ENCODE data around the gene MBD4. TPM values are rescaled to one million over a fixed set of nuclear protein-coding genes. Genes with fewer than 3 reads are reported as not detected.
"Not testable (repeated sequence)": the region's sequence is repeated elsewhere in the genome, so short reads cannot be mapped to it uniquely, and the experiment has no call there.

The MBD4 gene
- total and polyA plus RNA-seq, 12 donors = 11.1 to 37.8 (median 19.2) TPM

DNA sequence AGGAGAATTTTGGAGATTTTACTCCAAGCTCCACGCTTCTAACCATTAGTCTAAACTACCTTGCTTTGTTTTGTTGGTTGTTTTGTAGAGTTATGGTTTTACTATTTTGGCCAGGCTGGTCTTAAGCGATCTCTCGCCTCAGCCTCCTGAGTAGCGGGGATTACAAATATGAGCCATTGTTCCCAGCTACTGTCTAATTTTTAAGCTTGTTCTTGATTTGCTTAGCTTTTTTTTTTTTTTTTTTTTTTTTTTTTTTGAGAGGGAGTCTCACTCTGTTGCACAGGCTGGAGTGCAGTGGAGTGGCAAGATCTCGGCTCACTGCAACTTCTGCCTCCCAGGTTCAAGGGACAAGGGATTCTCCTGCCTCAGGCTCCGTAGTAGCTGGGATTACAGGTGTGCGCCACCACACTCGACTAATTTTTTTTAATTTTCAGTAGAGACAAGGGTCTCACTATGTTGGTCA lies 39.8 kb downstream of the MBD4 start:
- peaks cover 0 to 42% (median 14%) of the 10 kb centered on the region in 9 donors for H3K4me1 ChIP-seq
- H3K27ac ChIP-seq = peak overlapping the region; percentile 82 to 95 (median 90)
- H3K9me3 ChIP-seq = no peaks in the 10 kb centered on the region
- 48 to 50% methylated on average over 8 of the region's 8 CpGs for WGBS, 2 donors
- H3K4me3 ChIP-seq = peak overlapping the region in 9 of 10 donors; percentile 67 to 98 (median 86)
- H3K36me3 ChIP-seq = peaks cover 0 to 27% (median 0%) of the 10 kb centered on the region in 9 donors
- intact Hi-C loops (cut with DNase I) = loop anchor here in 2 of 10 donors (5.0 to 10.0 kb wide), 2 partner anchors 37 to 425 kb away; partner anchors contain the start of gene MBD4 (in 1 of the 2)
- TF ChIP-seq, protein P1, sequence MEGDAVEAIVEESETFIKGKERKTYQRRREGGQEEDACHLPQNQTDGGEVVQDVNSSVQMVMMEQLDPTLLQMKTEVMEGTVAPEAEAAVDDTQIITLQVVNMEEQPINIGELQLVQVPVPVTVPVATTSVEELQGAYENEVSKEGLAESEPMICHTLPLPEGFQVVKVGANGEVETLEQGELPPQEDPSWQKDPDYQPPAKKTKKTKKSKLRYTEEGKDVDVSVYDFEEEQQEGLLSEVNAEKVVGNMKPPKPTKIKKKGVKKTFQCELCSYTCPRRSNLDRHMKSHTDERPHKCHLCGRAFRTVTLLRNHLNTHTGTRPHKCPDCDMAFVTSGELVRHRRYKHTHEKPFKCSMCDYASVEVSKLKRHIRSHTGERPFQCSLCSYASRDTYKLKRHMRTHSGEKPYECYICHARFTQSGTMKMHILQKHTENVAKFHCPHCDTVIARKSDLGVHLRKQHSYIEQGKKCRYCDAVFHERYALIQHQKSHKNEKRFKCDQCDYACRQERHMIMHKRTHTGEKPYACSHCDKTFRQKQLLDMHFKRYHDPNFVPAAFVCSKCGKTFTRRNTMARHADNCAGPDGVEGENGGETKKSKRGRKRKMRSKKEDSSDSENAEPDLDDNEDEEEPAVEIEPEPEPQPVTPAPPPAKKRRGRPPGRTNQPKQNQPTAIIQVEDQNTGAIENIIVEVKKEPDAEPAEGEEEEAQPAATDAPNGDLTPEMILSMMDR (IDR thresholded peaks at IDR 0.05) = no peak
- ATAC-seq (peak in 7 of 8 donors; percentile 5 to 26 (median 17)), DNase-seq (no peak)
- no peaks in the 10 kb centered on the region for H3K27me3 ChIP-seq

- TF ChIP-seq, protein P1 (IDR thresholded peaks at IDR 0.05) = peak; percentile 67 to 93 (median 82)
- H3K9me3 ChIP-seq = no peaks in the 10 kb centered on the region
- peak overlapping the region; percentile 82 to 95 (median 90) for H3K27ac ChIP-seq
- H3K4me3 ChIP-seq = peak overlapping the region; percentile 67 to 98 (median 85)
- intact Hi-C loops (cut with DNase I) = loop anchor here in 2 of 10 donors (5.0 to 10.0 kb wide), 2 partner anchors 38 to 425 kb away; partner anchors contain the start of gene MBD4 (in 1 of the 2)
- H3K36me3 ChIP-seq = peaks cover 0 to 27% (median 0%) of the 10 kb centered on the region in 9 donors
- H3K4me1 ChIP-seq = peaks cover 0 to 44% (median 14%) of the 10 kb centered on the region in 9 donors
- ATAC-seq = peak; percentile 86 to 97 (median 92)
- H3K27me3 ChIP-seq = no peaks in the 10 kb centered on the region
- 1% methylated on average over 25 of the region's 25 CpGs for WGBS, 2 donors
- DNase-seq = peak; percentile 52 to 92
Observed at GRCh38 chr3:129399145-129399894, 40.4 kb downstream of the MBD4 start.

GRCh38 chr3:129398803-129399144 lies 41.0 kb downstream of the MBD4 start:
- Histone ChIP-seq H3K9me3 (no peaks in the 10 kb centered on the region), H3K27me3 (no peaks in the 10 kb centered on the region), H3K27ac (peak overlapping the region; percentile 82 to 95 (median 90)), H3K36me3 (peaks cover 0 to 27% (median under 1%) of the 10 kb centered on the region in 9 donors), H3K4me1 (peaks cover 0 to 48% (median 14%) of the 10 kb centered on the region in 9 donors), H3K4me3 (peak overlapping the region; percentile 67 to 98 (median 85))
- intact Hi-C loops (cut with DNase I) = loop anchor here in 2 of 10 donors (5.0 to 10.0 kb wide), 2 partner anchors 39 to 426 kb away; partner anchors contain the start of gene MBD4 (in 1 of the 2)
- peak in 6 of 8 donors; percentile 12 to 38 (median 24) for ATAC-seq
- WGBS, 2 donors = 1% methylated on average over 18 of the region's 18 CpGs
- DNase-seq = no peak
- TF ChIP-seq, protein P1 (IDR thresholded peaks at IDR 0.05) = no peak

- not testable (repeated sequence) for H3K27me3 ChIP-seq, DNase-seq, H3K9me3 ChIP-seq, H3K4me3 ChIP-seq, ATAC-seq
- Histone ChIP-seq H3K4me1 (peaks cover 0 to 73% (median 28%) of the 10 kb centered on the region in 9 donors), H3K36me3 (peaks cover 0 to 74% (median 13%) of the 10 kb centered on the region in 9 donors), H3K27ac (peak overlapping the region in 2 of 10 donors; percentile 10 to 51)
- WGBS, 2 donors = 80 to 83% methylated on average over 13 to 14 of the region's 17 CpGs
- intact Hi-C loops (cut with DNase I) = loop anchor here in 1 of 10 donors (10.0 kb wide), 1 partner anchor 431 kb away; no protein-coding TSS in a partner anchor
Observed at GRCh38 chr3:129393760-129394564, 45.8 kb downstream of the MBD4 start.

All from heart right ventricle (tissue), 16 donors.